Measurements from ENCODE around the gene SLC22A23.

SLC22A23 gene

DNA sequence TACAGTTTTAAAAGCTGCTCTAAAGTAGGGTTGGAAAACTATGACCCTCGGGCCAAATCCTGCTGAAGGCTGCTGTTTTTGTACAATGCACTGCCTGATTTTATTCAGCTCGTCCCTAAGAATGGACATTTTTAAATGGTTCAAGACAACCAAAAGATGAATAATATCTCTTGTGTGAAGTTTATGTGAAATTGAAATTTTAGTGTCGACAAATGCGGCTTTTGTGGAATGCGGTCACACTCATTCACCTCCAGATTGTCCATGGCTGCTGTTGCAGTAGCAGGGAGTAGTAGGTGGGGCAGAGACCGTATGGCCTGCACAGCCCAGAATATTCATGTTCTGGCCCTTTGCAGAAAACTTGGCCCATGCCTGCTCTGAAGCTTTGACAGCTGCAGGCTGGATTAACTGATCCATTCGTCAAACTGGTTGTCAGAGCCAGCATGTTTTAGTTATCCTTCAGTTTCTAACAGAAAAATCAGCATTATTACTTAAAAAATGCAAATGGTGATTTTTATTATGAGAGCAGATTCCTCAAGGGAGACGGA is 106.5 kb downstream of the SLC22A23 start:
- DNase-seq = no peak

DNA sequence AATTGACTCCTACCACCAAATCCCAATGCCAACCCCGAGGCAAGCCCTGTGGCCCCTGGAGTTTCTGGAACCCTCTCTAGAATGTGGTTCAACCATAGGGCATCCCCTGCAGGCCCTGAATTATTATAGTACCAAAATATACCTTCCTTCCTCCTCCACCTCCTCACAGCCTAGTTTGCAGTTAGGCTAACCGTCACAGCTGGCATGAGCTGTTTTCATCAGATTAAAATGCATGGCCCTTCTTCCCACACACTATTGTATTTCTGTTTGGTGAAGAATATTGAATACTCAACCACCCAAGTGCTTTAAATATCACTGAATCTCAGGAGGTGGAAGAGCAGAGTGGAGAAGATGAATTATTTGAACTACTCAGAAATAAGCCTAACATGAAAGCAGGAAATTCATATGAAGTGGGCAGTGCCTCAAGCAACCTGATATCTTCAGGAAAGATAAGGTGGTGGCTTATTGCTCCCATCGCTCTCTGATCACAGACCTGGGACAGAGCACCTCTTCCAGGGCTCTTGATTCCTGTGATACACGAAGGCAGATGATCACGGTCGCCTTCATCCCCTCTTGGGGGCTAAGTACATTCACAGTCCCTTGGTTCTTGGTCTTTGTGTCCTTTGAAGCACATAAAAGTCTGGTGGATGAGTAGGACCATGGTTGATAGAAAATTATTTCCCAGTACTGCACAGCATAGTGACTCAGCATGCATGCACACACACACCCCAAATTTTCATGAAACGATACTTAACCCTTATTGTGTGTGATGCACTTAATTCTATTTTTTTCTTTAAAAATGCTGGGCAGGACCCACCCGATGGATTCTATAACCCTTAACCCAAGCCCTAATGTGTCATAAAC is 107.2 kb downstream of the SLC22A23 start:
- no peak for DNase-seq

DNA sequence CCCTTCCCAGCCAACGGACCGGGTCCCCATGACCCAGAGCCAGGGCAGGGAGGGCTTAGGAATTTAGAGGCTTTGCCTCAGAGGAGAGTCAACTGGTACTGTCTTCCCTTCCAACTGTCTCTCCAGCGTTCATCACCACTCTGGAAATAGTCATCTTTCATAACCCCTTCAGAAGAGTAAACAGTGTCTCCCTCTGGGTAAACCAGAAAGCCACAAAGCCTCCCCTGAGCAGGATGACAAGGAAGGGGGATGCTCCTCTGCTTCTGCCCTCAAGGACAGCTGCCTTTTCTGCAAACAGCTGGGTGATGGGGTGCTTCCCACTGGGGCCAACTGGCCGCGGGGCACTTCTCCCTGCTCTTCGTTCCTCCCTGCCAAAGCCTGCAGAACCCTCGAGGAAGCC is 108.0 kb downstream of the SLC22A23 start:
- no peak for DNase-seq

- no peak for DNase-seq
Observed at GRCh38 chr6:3347826-3348225, 109.0 kb downstream of the SLC22A23 start.

DNA sequence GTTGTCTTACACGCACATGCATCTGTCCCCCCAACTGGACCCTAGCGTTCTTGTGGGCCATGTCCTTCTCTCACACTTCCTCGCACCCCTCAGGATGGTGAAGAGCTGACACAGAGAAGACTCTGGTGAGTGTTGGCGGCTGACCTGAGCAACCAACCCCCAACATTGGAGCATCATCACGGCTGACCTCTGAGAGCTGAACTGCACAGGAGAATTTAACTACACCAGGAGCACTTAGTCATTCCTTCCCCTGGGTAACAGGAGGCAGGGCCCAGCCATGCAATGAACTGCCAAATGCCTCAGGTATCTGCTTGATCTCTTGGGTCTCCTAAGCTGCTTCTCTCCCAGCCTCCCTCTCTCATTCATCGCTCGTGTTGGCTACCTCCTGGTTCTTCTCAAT is 109.6 kb downstream of the SLC22A23 start:
- no peak for DNase-seq

- no peak for DNase-seq
Observed at GRCh38 chr6:3346476-3346875, 110.4 kb downstream of the SLC22A23 start.

DNA sequence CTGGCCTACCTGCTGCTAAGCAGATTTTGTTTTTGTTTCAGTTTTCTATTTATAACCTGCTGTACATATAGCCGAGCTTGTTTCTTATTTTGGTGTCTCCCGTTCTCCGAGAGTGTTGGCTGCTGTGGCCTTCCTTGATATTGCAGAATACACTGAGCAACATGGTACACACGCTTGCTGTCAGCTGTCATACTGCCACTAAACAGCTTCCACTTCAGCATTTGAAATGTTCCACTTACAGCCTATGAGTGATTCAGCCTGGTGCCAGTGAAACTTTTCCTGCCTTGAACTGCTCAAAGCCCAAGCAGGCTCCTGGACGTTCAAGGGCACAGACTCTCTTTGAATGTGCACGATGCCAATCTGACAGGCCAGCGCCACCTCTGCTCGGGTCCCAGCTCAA is 111.0 kb downstream of the SLC22A23 start:
- DNase-seq = no peak

DNA sequence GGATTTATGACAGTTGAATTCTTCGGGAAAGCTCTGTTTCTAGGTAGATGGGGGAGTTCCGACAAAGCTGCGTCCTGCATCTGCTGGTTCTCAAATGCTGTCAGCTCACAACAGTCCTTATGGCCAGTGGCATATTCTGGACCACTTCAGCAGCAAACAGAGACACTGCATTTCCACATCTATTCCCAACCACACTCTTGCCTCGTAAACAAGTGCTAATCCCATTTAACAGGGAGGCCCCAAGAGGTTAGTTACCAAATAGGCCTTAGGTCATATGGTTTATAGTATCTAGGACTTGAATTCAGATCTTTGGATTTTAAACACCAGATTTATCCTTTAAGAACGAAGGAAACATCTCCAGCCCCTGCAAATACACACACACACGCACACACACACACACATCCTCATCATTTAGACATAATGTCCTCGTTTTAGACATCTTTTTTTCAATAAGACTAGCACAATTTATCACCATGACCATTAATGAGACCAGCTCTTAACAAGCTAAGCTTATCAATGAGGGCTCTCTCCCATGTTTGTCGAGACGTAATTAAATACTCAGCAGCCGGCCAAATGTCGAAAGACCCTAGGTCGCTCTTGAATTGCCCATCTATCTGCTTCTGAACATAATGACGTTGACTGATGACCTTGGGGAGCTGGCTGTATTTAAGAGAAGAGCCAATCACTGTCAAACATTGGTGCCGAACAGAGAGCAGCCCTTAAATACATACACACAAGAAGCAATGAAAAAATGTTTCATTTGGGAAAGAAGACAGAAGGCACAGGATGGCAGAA is 113.6 kb downstream of the SLC22A23 start:
- DNase-seq = no peak

DNA sequence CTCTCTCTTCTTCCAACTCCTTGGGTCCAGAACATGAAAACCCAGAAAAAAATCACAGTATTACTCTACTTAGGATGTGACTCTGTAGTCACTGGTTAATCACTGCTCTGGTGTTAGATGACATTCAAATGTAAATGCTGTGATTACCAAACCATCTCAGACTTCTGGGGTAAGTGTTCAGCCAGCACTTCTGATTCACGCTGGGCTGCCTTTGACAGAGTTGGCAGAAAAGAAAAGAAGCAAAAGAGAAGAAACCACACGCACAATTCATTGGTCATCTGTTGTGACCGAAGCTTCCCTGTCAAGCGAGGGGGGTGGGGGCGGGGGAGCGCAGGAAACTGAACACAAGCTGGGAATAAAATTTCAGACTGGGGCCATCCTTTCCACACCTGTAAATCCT is 115.4 kb downstream of the SLC22A23 start:
- DNase-seq = no peak

GRCh38 chr6:3340894-3341293 is 116.0 kb downstream of the SLC22A23 start:
- no peak for DNase-seq

GRCh38 chr6:3340358-3340802 is 116.5 kb downstream of the SLC22A23 start:
- DNase-seq = no peak

DNA sequence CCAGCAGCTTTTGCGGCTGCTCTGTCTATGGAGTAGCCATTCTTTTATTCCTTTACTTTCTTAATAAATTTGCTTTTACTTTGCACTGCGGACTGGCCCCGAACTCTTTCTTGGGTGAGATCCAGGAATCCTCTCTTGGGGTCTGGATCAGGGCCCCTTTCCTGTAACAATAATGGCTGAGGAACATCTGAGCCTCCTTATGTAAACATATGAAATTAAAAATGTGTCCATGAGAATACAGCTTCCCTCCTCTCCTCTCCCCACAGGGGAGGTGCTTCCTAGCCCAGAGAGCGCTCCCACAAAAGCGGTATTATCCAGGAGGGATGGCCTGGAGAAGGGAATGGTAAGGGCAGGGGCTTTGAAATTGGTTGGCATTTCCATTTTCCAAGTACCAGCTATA is 117.0 kb downstream of the SLC22A23 start:
- DNase-seq = no peak

- DNase-seq = no peak
Observed at GRCh38 chr6:3337521-3338350, 119.1 kb downstream of the SLC22A23 start.

- DNase-seq = no peak
Observed at GRCh38 chr6:3336859-3337515, 119.9 kb downstream of the SLC22A23 start.

GRCh38 chr6:3336066-3336786 is 120.6 kb downstream of the SLC22A23 start:
- DNase-seq = no peak

- DNase-seq = no peak
Observed at GRCh38 chr6:3335169-3335568, 121.7 kb downstream of the SLC22A23 start.

- DNase-seq = no peak
Observed at GRCh38 chr6:3334555-3334954, 122.3 kb downstream of the SLC22A23 start.

- no peak for DNase-seq
Observed at GRCh38 chr6:3333263-3333662, 123.6 kb downstream of the SLC22A23 start.

- DNase-seq = no peak
Observed at GRCh38 chr6:3331971-3332370, 124.9 kb downstream of the SLC22A23 start.

DNA sequence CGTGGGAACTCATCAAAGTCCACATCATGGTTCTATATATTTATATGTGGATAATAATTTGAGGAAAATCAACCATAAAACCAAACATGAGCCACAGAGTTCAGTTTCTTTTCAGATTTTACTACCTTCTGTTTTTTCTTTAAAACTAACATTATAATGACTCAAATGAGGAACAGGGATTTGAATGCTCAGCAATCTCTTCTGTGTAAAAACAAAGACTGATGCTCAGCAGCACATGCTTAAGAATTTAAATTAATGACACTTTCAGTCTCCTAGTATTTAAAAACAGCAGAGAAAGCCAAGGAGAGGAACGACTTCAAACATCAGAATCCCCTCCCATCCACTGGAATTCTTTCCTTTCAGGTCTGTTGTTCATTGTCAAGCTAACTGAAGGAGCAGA is 125.4 kb downstream of the SLC22A23 start:
- no peak for DNase-seq

- DNase-seq = no peak
Observed at GRCh38 chr6:3330199-3330598, 126.7 kb downstream of the SLC22A23 start.

Measured in NCI-H2081 treated with DMSO at 0.1 percent for 48 hours (cell line).